PC-3 (cell line): ENCODE measurements around the gene FRAT1. TPM values are rescaled to one million over a fixed set of nuclear protein-coding genes. Genes with fewer than 3 reads are reported as not detected.

Experiments
- ATAC-seq: fragments of 200-7000 bp; cut with Tn5 transposase; 2 replicates; pipeline ENCODE4 v1.9.1; 2020; ENCODE audit warnings: mild to moderate bottlenecking, moderate library complexity
- BruUV-seq: library from RNA; stranded (reverse); fragments of 400-500 nt; replicated peaks from 2 replicates; lab custom pipeline; 2021; lab: Mats Ljungman, UMichigan
- CTCF ChIA-PET: fragments of 300-600 bp; sonication (Branson Sonifier 250); formaldehyde crosslinking; loops from one replicate; lab custom pipeline; 2022; ENCODE audit warnings: antibody characterized with exemption; lab: Charles Lee
- POLR2A ChIA-PET: fragments of 300-600 bp; sonication (Branson Sonifier 250); formaldehyde crosslinking; loops from one replicate; lab custom pipeline; 2022; ENCODE audit warnings: antibody characterized with exemption; ENCODE audit not compliant: unreplicated experiment; lab: Charles Lee
- DNase-seq: peaks from one replicate; pipeline ENCODE4 v3.0.0-alpha.2; 2015
- H2AFZ ChIP-seq: fragments of 300-600 bp; sonication (generic); 2 replicates; pipeline ENCODE4 v1.6.0; 2016; ENCODE audit warnings: antibody characterized with exemption, low read length
- H3F3A ChIP-seq: fragments of 300-600 bp; sonication (generic); one replicate; pipeline ENCODE4 v1.6.0; 2017; ENCODE audit warnings: antibody characterized with exemption, low read length, control low read depth, mild to moderate bottlenecking; ENCODE audit not compliant: unreplicated experiment
- H3K27ac ChIP-seq: fragments of 300-600 bp; sonication (generic); 2 replicates; pipeline ENCODE4 v1.5.1; 2016; ENCODE audit warnings: mild to moderate bottlenecking, low read length
- H3K27me3 ChIP-seq: fragments of 300-600 bp; sonication (generic); 2 replicates; pipeline ENCODE4 v1.6.1; 2016; ENCODE audit warnings: low read length, mixed read lengths
- H3K36me3 ChIP-seq: fragments of 300-600 bp; sonication (generic); 2 replicates; pipeline ENCODE4 v1.6.1; 2016; ENCODE audit warnings: low read depth, mixed run types, low read length, mixed read lengths
- H3K4me1 ChIP-seq: fragments of 300-600 bp; sonication (generic); 2 replicates; pipeline ENCODE4 v1.5.1; 2016; ENCODE audit warnings: low read length; ENCODE audit not compliant: insufficient read depth
- H3K4me2 ChIP-seq: fragments of 300-600 bp; sonication (generic); 2 replicates; pipeline ENCODE4 v1.6.0; 2016; ENCODE audit warnings: low read length
- H3K4me3 ChIP-seq: fragments of 300-600 bp; sonication (generic); 2 replicates; pipeline ENCODE4 v1.5.1; 2016; ENCODE audit warnings: mild to moderate bottlenecking, low read length, mixed read lengths
- H3K79me2 ChIP-seq: fragments of 300-600 bp; sonication (generic); 2 replicates; pipeline ENCODE4 v1.6.1; 2017; ENCODE audit warnings: low read length, mixed read lengths
- H3K9ac ChIP-seq: fragments of 300-600 bp; sonication (generic); 2 replicates; pipeline ENCODE4 v1.6.0; 2016; ENCODE audit warnings: mild to moderate bottlenecking, low read length
- H3K9me2 ChIP-seq: fragments of 300-600 bp; sonication (generic); replicated peaks from 2 replicates; pipeline ENCODE4 v1.6.1; 2016; ENCODE audit warnings: mixed run types, low read length, mixed read lengths
- H3K9me3 ChIP-seq: fragments of 300-600 bp; sonication (generic); 2 replicates; pipeline ENCODE4 v1.6.1; 2016; ENCODE audit warnings: low read length, mixed read lengths
- H4K20me1 ChIP-seq: fragments of 300-600 bp; sonication (generic); 2 replicates; pipeline ENCODE4 v1.6.1; 2016; ENCODE audit warnings: low read length, mixed read lengths
- CTCF ChIP-seq: fragments of 300-600 bp; sonication (generic); conservative IDR thresholded peaks from 2 replicates; pipeline ENCODE4 v1.5.1; 2017; ENCODE audit warnings: antibody characterized with exemption, low read depth, mild to moderate bottlenecking, low read length
- EZH2 ChIP-seq: fragments of 300-600 bp; sonication (generic); IDR thresholded peaks from one replicate; pipeline ENCODE4 v1.6.1; 2017; ENCODE audit warnings: antibody characterized with exemption, mild to moderate bottlenecking, low read length; ENCODE audit not compliant: unreplicated experiment
- EZH2phosphoT487 ChIP-seq: fragments of 300-600 bp; sonication (generic); IDR thresholded peaks from 2 replicates; pipeline ENCODE4 v1.6.1; 2018; ENCODE audit warnings: mild to moderate bottlenecking, antibody characterized with exemption, low read length, borderline replicate concordance
- intact Hi-C: fragments of 100-400 bp; cut with micrococcal nuclease; formaldehyde crosslinking; loops from 2 replicates; pipeline ENCODE4 v1.9.0; 2023
- total RNA-seq: library from RNA; depleted of rRNA; stranded (reverse); fragments of >200 nt; gene quantifications from 2 replicates; pipeline ENCODE4 v1.2.3, GENCODE V29; 2014

FRAT1 gene
- total RNA-seq, 1 experiment from 2014 or later = 4.1 TPM

GRCh38 chr10:97307441-97307840, 11.6 kb upstream of the FRAT1 start:
- no peaks in the 10 kb centered on the region for H3K36me3 ChIP-seq
- intact Hi-C loops = no loop called here
- CTCF ChIA-PET = no interaction called here
- H3K9me3 ChIP-seq = no peaks in the 10 kb centered on the region
- H2AFZ ChIP-seq = no peak overlapping the region
- no peaks in the 10 kb centered on the region for H3K79me2 ChIP-seq
- H3K9me2 ChIP-seq = no peaks in the 10 kb centered on the region
- BruUV-seq = no TSS peak
- H3K27me3 ChIP-seq = no peaks in the 10 kb centered on the region
- no peak for TF ChIP-seq EZH2
- no peak for TF ChIP-seq CTCF
- no peak for TF ChIP-seq EZH2phosphoT487
- H3F3A ChIP-seq = no peaks in the 10 kb centered on the region
- DNase-seq = no peak
- H4K20me1 ChIP-seq = no peaks in the 10 kb centered on the region
- no peak overlapping the region for H3K9ac ChIP-seq
- no peak overlapping the region for H3K27ac ChIP-seq
- no peak overlapping the region for H3K4me2 ChIP-seq
- no peak for ATAC-seq
- H3K4me1 ChIP-seq = no peaks in the 10 kb centered on the region
- POLR2A ChIA-PET = no interaction called here
- H3K4me3 ChIP-seq = no peak overlapping the region

GRCh38 chr10:97307866-97308780, 10.9 kb upstream of the FRAT1 start:
- Histone ChIP-seq H3K27me3 (no peaks in the 10 kb centered on the region), H2AFZ (no peak overlapping the region), H3K4me3 (no peak overlapping the region), H3K36me3 (no peaks in the 10 kb centered on the region), H4K20me1 (no peaks in the 10 kb centered on the region), H3K9me2 (no peaks in the 10 kb centered on the region), H3F3A (no peaks in the 10 kb centered on the region), H3K4me1 (no peaks in the 10 kb centered on the region), H3K9ac (no peak overlapping the region), H3K27ac (no peak overlapping the region), H3K79me2 (no peaks in the 10 kb centered on the region), H3K4me2 (no peak overlapping the region), H3K9me3 (no peaks in the 10 kb centered on the region)
- ChIA-PET CTCF (interaction anchor here (0.5 kb wide), 1 partner anchor 25 kb away, joined by 3 read pairs; no protein-coding TSS in a partner anchor), POLR2A (no interaction called here)
- no TSS peak for BruUV-seq
- DNase-seq (no peak), ATAC-seq (no peak)
- no peak for TF ChIP-seq EZH2phosphoT487
- no peak for TF ChIP-seq EZH2
- TF ChIP-seq CTCF = no peak
- intact Hi-C loops = no loop called here

DNA sequence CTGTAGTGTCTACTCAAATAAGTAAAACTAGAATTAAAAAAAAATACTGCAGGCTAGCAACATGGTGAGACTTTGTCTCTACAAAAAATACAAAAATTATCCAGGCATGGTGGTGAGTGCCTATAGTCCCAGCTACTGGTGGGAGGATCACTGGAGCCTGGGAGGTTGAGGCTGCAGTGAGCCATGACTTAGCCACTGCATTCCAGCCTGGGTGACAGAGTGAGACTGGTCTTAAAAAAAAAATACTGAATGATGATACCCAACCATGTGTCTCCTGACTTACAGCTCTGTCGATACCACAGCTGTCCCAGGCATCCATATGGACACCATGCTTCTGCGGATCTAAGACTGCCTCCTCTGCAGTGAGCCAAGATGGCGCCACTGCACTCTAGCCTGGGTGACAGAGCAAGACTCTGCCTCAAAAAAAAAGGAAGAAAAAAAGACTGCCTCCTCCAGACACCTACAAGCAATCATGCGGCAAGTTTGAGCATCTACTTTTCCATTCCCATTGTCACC, 7.9 kb upstream of the FRAT1 start:
- H2AFZ ChIP-seq = no peak overlapping the region
- H3K4me3 ChIP-seq = no peak overlapping the region
- H3K27ac ChIP-seq = no peak overlapping the region
- no peaks in the 10 kb centered on the region for H3F3A ChIP-seq
- POLR2A ChIA-PET = no interaction called here
- ATAC-seq = no peak
- CTCF ChIA-PET = no interaction called here
- no peaks in the 10 kb centered on the region for H3K4me1 ChIP-seq
- DNase-seq = no peak
- no peaks in the 10 kb centered on the region for H3K36me3 ChIP-seq
- TF ChIP-seq EZH2phosphoT487 (no peak), CTCF (no peak), EZH2 (no peak)
- H3K79me2 ChIP-seq = no peaks in the 10 kb centered on the region
- H4K20me1 ChIP-seq = no peaks in the 10 kb centered on the region
- no peaks in the 10 kb centered on the region for H3K9me2 ChIP-seq
- no peaks in the 10 kb centered on the region for H3K27me3 ChIP-seq
- H3K9ac ChIP-seq = no peak overlapping the region
- H3K9me3 ChIP-seq = no peaks in the 10 kb centered on the region
- no peak overlapping the region for H3K4me2 ChIP-seq
- BruUV-seq = no TSS peak
- intact Hi-C loops = no loop called here
